HepG2 (cell line): ENCODE results near the gene RAC3. TPM values are rescaled to one million over a fixed set of nuclear protein-coding genes. Genes with fewer than 3 reads are reported as not detected.
A peak's percentile ranks its signal among the peaks of the same experiment; 100 is the strongest.

ENCODE experiments used
- CAMTA2 ChIP-seq: sonication (generic); formaldehyde crosslinking; IDR thresholded peaks from 2 replicates; pipeline ENCODE4 v1.4.0; 2020; ENCODE audit warnings: mild to moderate bottlenecking, missing genetic modification reagents, borderline replicate concordance
- CCDC6 ChIP-seq: sonication (generic); formaldehyde crosslinking; IDR thresholded peaks from 2 replicates; pipeline ENCODE4 v1.8.1; 2022; ENCODE audit warnings: mild to moderate bottlenecking, missing genetic modification reagents, moderate library complexity
- KAT8 ChIP-seq: IDR thresholded peaks from 2 replicates; pipeline ENCODE4 v1.6.1; 2016; ENCODE audit warnings: missing genetic modification reagents, missing compliant biosample characterization
- PHF8 ChIP-seq: sonication (generic); formaldehyde crosslinking; IDR thresholded peaks from 2 replicates; pipeline ENCODE4 v1.5.0; 2020; ENCODE audit warnings: missing genetic modification reagents
- SALL1 ChIP-seq: sonication (generic); formaldehyde crosslinking; IDR thresholded peaks from 2 replicates; pipeline ENCODE4 v1.8.0; 2022; ENCODE audit warnings: mild to moderate bottlenecking, missing genetic modification reagents
- TEAD2 ChIP-seq: sonication (generic); formaldehyde crosslinking; IDR thresholded peaks from 2 replicates; pipeline ENCODE4 v1.9.0; 2021; ENCODE audit warnings: missing genetic modification reagents
- ZFX ChIP-seq: sonication (generic); formaldehyde crosslinking; IDR thresholded peaks from 2 replicates; pipeline ENCODE4 v1.4.0; 2020; ENCODE audit warnings: mild to moderate bottlenecking, low read depth, missing genetic modification reagents, moderate library complexity
- ZNF768 ChIP-seq: sonication (generic); formaldehyde crosslinking; IDR thresholded peaks from 2 replicates; pipeline ENCODE4 v1.4.0; 2020; ENCODE audit warnings: missing genetic modification reagents
- polyA plus RNA-seq, 8 experiments: library from polyadenylated mRNA; depleted of rRNA in 3 of 8; stranded (reverse) in 7 of 8; unstranded in 1 of 8; fragments of >200 nt; fragmentation: Illumina TruSeq in 4 of 8; extraction: Trizol in 4 of 8; gene quantifications; 2 replicates each; pipeline versions ENCODE4 v1.2.1 to v1.2.3, GENCODE V29; 2011 to 2016; ENCODE audit warnings: low read depth in 4 of 8, missing spikeins in 1 of 8, mixed read lengths in 1 of 8; ENCODE audit not compliant: insufficient read depth in 1 of 8
- total RNA-seq, 5 experiments: library from RNA; depleted of rRNA; stranded (reverse); fragments of >200 nt; fragmentation: Illumina TruSeq; extraction: Trizol; gene quantifications; 2 replicates each; pipeline ENCODE4 v1.2.3, GENCODE V29; 2016; ENCODE audit warnings: low read depth in 1 of 5
- TF ChIP-seq, protein P1 (sequence below): sonication (generic); formaldehyde crosslinking; conservative IDR thresholded peaks from 2 replicates; pipeline ENCODE4 v1.8.0; 2022; ENCODE audit warnings: mild to moderate bottlenecking, moderate library complexity, missing genetic modification reagents
- TF ChIP-seq, protein P2 (sequence below): sonication (generic); formaldehyde crosslinking; IDR thresholded peaks from 2 replicates; pipeline ENCODE4 v1.8.0; 2022; ENCODE audit warnings: mild to moderate bottlenecking, missing genetic modification reagents, borderline replicate concordance
- TF ChIP-seq, protein P3 (sequence below): sonication (generic); formaldehyde crosslinking; IDR thresholded peaks from 2 replicates; pipeline ENCODE4 v1.4.0; 2020; ENCODE audit warnings: missing genetic modification reagents
- TF ChIP-seq, protein P4 (sequence below): IDR thresholded peaks from 2 replicates; pipeline ENCODE4 v1.6.1; 2016; ENCODE audit warnings: low read depth, control low read depth
- TF ChIP-seq, protein P5 (sequence below): sonication (generic); formaldehyde crosslinking; IDR thresholded peaks from 2 replicates; pipeline ENCODE4 v1.8.1; 2022; ENCODE audit warnings: low read depth, mild to moderate bottlenecking, missing genetic modification reagents
- TF ChIP-seq, protein P6 (sequence below): IDR thresholded peaks from 2 replicates; pipeline ENCODE4 v1.6.1; 2016; ENCODE audit warnings: missing compliant biosample characterization, missing genetic modification reagents, borderline replicate concordance
- TF ChIP-seq, protein P7 (sequence below): sonication (generic); formaldehyde crosslinking; IDR thresholded peaks from 2 replicates; pipeline ENCODE4 v1.4.0; 2020; ENCODE audit warnings: missing genetic modification reagents

RAC3 gene
- total and polyA plus RNA-seq, 2 of the 13 experiments (the other 11 are each of a cell fraction or from before 2014, with no cell fraction given), result 10.5 to 21.3 TPM

DNA sequence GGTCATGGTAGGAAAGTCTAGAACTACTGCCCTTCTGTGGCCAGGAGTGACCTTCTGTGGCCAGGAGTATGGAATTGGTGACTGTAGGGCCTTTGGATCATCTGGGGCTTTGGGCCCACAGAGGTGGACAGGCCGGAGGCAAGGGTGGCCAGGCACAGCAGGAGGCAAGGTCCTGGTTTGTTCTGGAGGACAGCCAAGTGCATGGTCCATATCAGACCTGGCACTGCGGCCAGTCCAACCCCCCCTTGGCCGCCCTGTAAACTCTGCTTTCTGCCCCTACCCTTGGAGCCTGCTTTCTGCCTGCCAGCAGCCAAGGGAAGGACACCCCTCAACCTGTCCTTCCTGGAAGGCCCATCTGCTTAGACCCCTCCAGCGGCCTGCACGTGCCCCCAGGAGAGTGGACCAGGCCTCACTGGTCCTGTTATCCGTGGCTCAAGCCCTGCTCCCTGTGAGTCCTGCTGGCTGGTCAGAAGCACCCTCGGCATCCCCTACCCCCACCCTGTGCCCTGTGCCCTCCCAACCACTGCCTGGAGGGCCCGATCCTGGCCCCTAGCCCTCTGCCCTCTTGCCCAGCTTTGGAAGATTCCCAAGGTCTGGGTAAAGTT lies 8.3 kb downstream of the RAC3 start (continued):
- TF ChIP-seq, protein P1, sequence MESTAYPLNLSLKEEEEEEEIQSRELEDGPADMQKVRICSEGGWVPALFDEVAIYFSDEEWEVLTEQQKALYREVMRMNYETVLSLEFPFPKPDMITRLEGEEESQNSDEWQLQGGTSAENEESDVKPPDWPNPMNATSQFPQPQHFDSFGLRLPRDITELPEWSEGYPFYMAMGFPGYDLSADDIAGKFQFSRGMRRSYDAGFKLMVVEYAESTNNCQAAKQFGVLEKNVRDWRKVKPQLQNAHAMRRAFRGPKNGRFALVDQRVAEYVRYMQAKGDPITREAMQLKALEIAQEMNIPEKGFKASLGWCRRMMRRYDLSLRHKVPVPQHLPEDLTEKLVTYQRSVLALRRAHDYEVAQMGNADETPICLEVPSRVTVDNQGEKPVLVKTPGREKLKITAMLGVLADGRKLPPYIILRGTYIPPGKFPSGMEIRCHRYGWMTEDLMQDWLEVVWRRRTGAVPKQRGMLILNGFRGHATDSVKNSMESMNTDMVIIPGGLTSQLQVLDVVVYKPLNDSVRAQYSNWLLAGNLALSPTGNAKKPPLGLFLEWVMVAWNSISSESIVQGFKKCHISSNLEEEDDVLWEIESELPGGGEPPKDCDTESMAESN, result no peak
- TF ChIP-seq KAT8 (CRISPR knock-in tag), result peak; percentile 45
- peak; percentile 46; the same call in 1 of the 2 replicates for TF ChIP-seq ZNF768
- TF ChIP-seq, protein P2, sequence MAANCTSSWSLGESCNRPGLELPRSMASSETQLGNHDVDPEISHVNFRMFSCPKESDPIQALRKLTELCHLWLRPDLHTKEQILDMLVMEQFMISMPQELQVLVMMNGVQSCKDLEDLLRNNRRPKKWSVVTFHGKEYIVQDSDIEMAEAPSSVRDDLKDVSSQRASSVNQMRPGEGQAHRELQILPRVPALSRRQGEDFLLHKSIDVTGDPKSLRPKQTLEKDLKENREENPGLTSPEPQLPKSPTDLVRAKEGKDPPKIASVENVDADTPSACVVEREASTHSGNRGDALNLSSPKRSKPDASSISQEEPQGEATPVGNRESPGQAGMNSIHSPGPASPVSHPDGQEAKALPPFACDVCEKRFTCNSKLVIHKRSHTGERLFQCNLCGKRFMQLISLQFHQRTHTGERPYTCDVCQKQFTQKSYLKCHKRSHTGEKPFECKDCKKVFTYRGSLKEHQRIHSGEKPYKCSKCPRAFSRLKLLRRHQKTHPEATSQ (CRISPR knock-in tag), result no peak
- TF ChIP-seq, protein P3, sequence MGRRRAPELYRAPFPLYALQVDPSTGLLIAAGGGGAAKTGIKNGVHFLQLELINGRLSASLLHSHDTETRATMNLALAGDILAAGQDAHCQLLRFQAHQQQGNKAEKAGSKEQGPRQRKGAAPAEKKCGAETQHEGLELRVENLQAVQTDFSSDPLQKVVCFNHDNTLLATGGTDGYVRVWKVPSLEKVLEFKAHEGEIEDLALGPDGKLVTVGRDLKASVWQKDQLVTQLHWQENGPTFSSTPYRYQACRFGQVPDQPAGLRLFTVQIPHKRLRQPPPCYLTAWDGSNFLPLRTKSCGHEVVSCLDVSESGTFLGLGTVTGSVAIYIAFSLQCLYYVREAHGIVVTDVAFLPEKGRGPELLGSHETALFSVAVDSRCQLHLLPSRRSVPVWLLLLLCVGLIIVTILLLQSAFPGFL (CRISPR knock-in tag), result no peak
- no peak for TF ChIP-seq CCDC6 (CRISPR knock-in tag)
- no peak for TF ChIP-seq TEAD2 (CRISPR knock-in tag)
- no peak for TF ChIP-seq CAMTA2 (CRISPR knock-in tag)
- TF ChIP-seq, protein P4, sequence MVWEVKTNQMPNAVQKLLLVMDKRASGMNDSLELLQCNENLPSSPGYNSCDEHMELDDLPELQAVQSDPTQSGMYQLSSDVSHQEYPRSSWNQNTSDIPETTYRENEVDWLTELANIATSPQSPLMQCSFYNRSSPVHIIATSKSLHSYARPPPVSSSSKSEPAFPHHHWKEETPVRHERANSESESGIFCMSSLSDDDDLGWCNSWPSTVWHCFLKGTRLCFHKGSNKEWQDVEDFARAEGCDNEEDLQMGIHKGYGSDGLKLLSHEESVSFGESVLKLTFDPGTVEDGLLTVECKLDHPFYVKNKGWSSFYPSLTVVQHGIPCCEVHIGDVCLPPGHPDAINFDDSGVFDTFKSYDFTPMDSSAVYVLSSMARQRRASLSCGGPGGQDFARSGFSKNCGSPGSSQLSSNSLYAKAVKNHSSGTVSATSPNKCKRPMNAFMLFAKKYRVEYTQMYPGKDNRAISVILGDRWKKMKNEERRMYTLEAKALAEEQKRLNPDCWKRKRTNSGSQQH (CRISPR knock-in tag), result no peak
- TF ChIP-seq, protein P5, sequence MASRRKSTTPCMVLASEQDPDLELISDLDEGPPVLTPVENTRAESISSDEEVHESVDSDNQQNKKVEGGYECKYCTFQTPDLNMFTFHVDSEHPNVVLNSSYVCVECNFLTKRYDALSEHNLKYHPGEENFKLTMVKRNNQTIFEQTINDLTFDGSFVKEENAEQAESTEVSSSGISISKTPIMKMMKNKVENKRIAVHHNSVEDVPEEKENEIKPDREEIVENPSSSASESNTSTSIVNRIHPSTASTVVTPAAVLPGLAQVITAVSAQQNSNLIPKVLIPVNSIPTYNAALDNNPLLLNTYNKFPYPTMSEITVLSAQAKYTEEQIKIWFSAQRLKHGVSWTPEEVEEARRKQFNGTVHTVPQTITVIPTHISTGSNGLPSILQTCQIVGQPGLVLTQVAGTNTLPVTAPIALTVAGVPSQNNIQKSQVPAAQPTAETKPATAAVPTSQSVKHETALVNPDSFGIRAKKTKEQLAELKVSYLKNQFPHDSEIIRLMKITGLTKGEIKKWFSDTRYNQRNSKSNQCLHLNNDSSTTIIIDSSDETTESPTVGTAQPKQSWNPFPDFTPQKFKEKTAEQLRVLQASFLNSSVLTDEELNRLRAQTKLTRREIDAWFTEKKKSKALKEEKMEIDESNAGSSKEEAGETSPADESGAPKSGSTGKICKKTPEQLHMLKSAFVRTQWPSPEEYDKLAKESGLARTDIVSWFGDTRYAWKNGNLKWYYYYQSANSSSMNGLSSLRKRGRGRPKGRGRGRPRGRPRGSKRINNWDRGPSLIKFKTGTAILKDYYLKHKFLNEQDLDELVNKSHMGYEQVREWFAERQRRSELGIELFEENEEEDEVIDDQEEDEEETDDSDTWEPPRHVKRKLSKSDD, result no peak
- TF ChIP-seq PHF8 (CRISPR knock-in tag), result 0 out of 2 replicates have a peak, but pooled peaks have one; percentile 31
- TF ChIP-seq ZFX, result peak; percentile 88
- TF ChIP-seq, protein P6, sequence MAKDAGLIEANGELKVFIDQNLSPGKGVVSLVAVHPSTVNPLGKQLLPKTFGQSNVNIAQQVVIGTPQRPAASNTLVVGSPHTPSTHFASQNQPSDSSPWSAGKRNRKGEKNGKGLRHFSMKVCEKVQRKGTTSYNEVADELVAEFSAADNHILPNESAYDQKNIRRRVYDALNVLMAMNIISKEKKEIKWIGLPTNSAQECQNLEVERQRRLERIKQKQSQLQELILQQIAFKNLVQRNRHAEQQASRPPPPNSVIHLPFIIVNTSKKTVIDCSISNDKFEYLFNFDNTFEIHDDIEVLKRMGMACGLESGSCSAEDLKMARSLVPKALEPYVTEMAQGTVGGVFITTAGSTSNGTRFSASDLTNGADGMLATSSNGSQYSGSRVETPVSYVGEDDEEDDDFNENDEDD (CRISPR knock-in tag), result 0 out of 2 replicates have a peak, but pooled peaks have one; percentile 9
- TF ChIP-seq SALL1 (CRISPR knock-in tag), result peak; percentile 71
- TF ChIP-seq, protein P7, sequence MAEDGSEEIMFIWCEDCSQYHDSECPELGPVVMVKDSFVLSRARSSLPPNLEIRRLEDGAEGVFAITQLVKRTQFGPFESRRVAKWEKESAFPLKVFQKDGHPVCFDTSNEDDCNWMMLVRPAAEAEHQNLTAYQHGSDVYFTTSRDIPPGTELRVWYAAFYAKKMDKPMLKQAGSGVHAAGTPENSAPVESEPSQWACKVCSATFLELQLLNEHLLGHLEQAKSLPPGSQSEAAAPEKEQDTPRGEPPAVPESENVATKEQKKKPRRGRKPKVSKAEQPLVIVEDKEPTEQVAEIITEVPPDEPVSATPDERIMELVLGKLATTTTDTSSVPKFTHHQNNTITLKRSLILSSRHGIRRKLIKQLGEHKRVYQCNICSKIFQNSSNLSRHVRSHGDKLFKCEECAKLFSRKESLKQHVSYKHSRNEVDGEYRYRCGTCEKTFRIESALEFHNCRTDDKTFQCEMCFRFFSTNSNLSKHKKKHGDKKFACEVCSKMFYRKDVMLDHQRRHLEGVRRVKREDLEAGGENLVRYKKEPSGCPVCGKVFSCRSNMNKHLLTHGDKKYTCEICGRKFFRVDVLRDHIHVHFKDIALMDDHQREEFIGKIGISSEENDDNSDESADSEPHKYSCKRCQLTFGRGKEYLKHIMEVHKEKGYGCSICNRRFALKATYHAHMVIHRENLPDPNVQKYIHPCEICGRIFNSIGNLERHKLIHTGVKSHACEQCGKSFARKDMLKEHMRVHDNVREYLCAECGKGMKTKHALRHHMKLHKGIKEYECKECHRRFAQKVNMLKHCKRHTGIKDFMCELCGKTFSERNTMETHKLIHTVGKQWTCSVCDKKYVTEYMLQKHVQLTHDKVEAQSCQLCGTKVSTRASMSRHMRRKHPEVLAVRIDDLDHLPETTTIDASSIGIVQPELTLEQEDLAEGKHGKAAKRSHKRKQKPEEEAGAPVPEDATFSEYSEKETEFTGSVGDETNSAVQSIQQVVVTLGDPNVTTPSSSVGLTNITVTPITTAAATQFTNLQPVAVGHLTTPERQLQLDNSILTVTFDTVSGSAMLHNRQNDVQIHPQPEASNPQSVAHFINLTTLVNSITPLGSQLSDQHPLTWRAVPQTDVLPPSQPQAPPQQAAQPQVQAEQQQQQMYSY (CRISPR knock-in tag), result no peak
